NCI-H2029 treated with DMSO at 0.1 percent for 48 hours (cell line): ENCODE results near the gene GOLGA8M.
"Not testable (repeated sequence)": the region's sequence is repeated elsewhere in the genome, so short reads cannot be mapped to it uniquely, and the experiment has no call there.

Source experiments
- DNase-seq: peaks from one replicate; lab custom pipeline; 2025; lab: John Stamatoyannopoulos, UW

The GOLGA8M gene

GRCh38 chr15:28712270-28712669 is at the start of gene GOLGA8M:
GOLGA8M (minus strand) TSS chr15:28712421; CDS start chr15:28712323, 98 bp downstream.
- not testable (repeated sequence) for DNase-seq

GRCh38 chr15:28742890-28743289 is 30.7 kb upstream of the GOLGA8M start:
- DNase-seq: not testable (repeated sequence)

- DNase-seq: not testable (repeated sequence)
Measured at GRCh38 chr15:28738590-28739292, 26.5 kb upstream of the GOLGA8M start.

- DNase-seq: not testable (repeated sequence)
Measured at GRCh38 chr15:28738200-28738561, 26.0 kb upstream of the GOLGA8M start.

GRCh38 chr15:28737521-28738199 is 25.4 kb upstream of the GOLGA8M start:
- DNase-seq: not testable (repeated sequence)

- DNase-seq: not testable (repeated sequence)
Measured at GRCh38 chr15:28728061-28728460, 15.8 kb upstream of the GOLGA8M start.

- DNase-seq: not testable (repeated sequence)
Measured at GRCh38 chr15:28727026-28727425, 14.8 kb upstream of the GOLGA8M start.

GRCh38 chr15:28726102-28726501 is 13.9 kb upstream of the GOLGA8M start:
- no peak for DNase-seq

GRCh38 chr15:28725556-28725955 is 13.3 kb upstream of the GOLGA8M start:
- no peak for DNase-seq

- DNase-seq: not testable (repeated sequence)
Measured at GRCh38 chr15:28723986-28724385, 11.8 kb upstream of the GOLGA8M start.

GRCh38 chr15:28719626-28720025 is 7.4 kb upstream of the GOLGA8M start:
- not testable (repeated sequence) for DNase-seq

GRCh38 chr15:28718576-28718975 is 6.4 kb upstream of the GOLGA8M start:
- DNase-seq: not testable (repeated sequence)

- not testable (repeated sequence) for DNase-seq
Measured at GRCh38 chr15:28714176-28714575, 2.0 kb upstream of the GOLGA8M start.

- not testable (repeated sequence) for DNase-seq
Measured at GRCh38 chr15:28703927-28704326, 8.3 kb downstream of the GOLGA8M start.

- not testable (repeated sequence) for DNase-seq
Measured at GRCh38 chr15:28702427-28702826, 9.8 kb downstream of the GOLGA8M start.

GRCh38 chr15:28694006-28694751 is 18.0 kb downstream of the GOLGA8M start:
- not testable (repeated sequence) for DNase-seq

GRCh38 chr15:28693021-28693420 is 19.2 kb downstream of the GOLGA8M start:
- DNase-seq: not testable (repeated sequence)

GRCh38 chr15:28673533-28673932 is 38.7 kb downstream of the GOLGA8M start:
- DNase-seq: not testable (repeated sequence)

- not testable (repeated sequence) for DNase-seq
Measured at GRCh38 chr15:28672122-28672521, 40.1 kb downstream of the GOLGA8M start.

- not testable (repeated sequence) for DNase-seq
Measured at GRCh38 chr15:28666402-28666801, 45.8 kb downstream of the GOLGA8M start.

- DNase-seq: not testable (repeated sequence)
Measured at GRCh38 chr15:28664575-28664974, 47.6 kb downstream of the GOLGA8M start.

GRCh38 chr15:28663717-28664116 is 48.5 kb downstream of the GOLGA8M start:
- DNase-seq: not testable (repeated sequence)
